GM12873 (cell line): ENCODE data around the gene SLC52A3.

Experiments used
- CTCF ChIP-seq: IDR thresholded peaks from 2 replicates; pipeline ENCODE4 v1.5.1; 2012; ENCODE audit warnings: low read depth, mild to moderate bottlenecking, moderate library complexity, low read length, control low read depth; ENCODE audit not compliant: insufficient read depth; ENCODE audit errors: missing control alignments

The SLC52A3 gene

GRCh38 chr20:751761-752160 lies 16.5 kb downstream of the SLC52A3 start:
- TF ChIP-seq CTCF: no peak

GRCh38 chr20:750801-751200 lies 17.5 kb downstream of the SLC52A3 start:
- TF ChIP-seq CTCF: no peak

- no peak for TF ChIP-seq CTCF
Measured at GRCh38 chr20:745683-746301, 22.5 kb downstream of the SLC52A3 start.

- no peak for TF ChIP-seq CTCF
Measured at GRCh38 chr20:742156-742555, 26.1 kb downstream of the SLC52A3 start.

GRCh38 chr20:741620-742019 lies 26.7 kb downstream of the SLC52A3 start:
- TF ChIP-seq CTCF: no peak

- TF ChIP-seq CTCF: no peak
Measured at GRCh38 chr20:740162-740561, 28.1 kb downstream of the SLC52A3 start.

GRCh38 chr20:739736-740135 lies 28.6 kb downstream of the SLC52A3 start:
- no peak for TF ChIP-seq CTCF
